DMS153 treated with DMSO at 0.1 percent for 48 hours (cell line): ENCODE data around the gene MYO5A.
"Not testable (repeated sequence)": the region's sequence is repeated elsewhere in the genome, so short reads cannot be mapped to it uniquely, and the experiment has no call there.

Source experiments
- DNase-seq: peaks from one replicate; lab custom pipeline; 2025; ENCODE audit not compliant: unreplicated experiment; lab: John Stamatoyannopoulos, UW

MYO5A gene

DNA sequence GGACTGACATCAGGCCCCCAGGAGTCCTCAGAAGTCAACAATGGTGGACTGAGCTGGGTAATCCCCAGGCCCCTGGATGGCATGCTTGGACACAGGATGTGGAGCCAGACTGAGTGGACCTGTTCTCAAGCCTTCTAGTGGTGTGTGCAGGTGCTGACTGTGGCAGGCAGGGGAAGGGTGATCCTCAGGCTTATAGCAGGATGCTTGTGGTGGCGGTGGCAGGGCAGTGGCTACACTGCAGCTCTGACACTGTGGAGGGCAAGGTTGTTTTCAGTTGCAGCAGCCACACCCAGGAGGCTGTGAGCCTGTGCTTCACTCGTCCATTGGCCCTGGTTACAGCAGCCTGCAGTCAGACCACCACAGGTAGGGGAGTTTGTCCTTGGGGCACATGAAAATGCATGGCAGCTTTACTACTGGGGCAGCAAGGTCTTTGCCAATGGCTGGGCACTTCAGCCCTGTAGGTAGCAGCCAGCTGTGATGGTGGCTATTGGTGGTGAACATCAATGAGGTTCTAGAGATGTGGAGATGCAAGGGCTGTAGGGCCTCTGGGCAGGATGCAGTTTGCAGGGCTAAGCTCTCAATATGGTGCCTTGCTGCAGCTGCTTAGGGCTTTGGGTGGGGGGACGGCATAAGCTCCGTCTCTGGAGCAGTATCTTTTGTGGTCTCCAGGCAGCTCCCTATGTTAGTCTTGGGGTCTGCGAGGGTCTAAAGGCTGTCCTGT is 17.5 kb upstream of the MYO5A start:
- DNase-seq: no peak

GRCh38 chr15:52540374-52541012 is 11.8 kb upstream of the MYO5A start:
- DNase-seq: no peak

DNA sequence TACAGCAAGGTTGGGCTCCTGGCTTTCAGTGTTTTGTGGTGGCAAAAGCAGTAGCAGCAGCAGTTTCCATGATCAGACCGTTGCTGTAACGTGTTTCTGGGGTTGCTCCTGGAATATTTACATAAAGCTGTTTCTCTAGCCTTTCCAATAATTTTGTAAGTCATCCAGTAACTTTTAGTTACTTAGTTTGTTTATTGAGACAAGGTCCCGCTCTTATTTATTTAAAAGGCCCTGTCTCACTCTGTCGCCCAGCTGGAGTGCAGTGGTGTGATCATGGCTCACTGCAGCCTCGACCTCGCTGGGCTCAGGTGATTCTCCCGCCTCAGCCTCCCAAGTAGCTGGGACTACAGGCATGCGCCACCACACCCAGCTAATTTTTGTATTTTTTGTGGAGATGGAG is 8.8 kb upstream of the MYO5A start:
- DNase-seq: no peak

- no peak for DNase-seq
These were observed 3.7 kb upstream of the MYO5A start for GRCh38 chr15:52532427-52532826.

DNA sequence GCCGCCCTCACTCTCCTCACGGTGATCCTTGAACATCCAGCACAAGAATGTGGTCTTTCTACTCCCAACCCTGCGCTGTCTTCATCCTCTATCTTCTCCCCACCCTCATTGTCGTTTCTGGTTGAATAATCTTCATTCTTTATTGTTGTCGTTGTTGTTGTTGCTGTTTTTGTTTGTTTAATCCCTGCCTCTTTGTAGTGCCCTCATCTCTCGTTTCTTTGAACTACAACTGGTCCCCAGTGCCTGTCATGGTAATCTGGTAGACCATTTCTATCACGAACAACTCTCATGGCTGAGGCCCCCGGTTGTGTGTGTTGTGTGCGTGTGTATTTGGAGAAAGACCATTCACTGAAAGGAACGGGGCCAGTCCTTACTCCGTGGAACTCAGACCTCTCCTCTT is 1.3 kb upstream of the MYO5A start:
- no peak for DNase-seq

DNA sequence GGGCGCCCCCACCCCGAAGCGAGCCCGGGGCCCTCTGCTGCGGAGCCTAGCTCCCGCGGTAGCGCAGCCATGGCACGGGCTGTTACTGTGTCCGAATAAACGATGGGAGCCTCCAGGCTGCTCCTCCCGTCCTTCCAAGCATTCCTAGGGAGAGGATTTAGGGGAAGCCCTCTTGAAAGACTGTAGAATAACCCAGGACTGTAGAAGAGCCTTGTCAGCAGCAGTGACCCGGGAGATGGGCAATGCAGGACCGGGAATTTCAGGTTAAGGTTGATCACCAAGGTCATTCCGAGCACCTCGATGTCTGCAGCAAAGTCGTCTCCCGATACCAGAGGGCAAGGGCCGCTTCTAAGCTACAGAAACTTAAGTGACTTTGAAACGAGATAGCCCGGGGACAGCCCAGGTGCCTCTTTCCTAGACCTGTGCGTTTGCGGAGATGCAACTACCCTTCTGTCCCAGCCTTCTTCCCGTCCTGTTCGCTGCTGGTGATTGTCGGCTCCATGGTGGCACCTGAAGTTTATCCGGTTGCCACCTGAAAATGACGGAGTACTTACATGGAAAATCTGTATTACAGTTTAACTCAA is 753 bp upstream of the MYO5A start:
- DNase-seq: no peak

GRCh38 chr15:52527911-52528563 is 643 bp downstream of the MYO5A start:
- DNase-seq: no peak

DNA sequence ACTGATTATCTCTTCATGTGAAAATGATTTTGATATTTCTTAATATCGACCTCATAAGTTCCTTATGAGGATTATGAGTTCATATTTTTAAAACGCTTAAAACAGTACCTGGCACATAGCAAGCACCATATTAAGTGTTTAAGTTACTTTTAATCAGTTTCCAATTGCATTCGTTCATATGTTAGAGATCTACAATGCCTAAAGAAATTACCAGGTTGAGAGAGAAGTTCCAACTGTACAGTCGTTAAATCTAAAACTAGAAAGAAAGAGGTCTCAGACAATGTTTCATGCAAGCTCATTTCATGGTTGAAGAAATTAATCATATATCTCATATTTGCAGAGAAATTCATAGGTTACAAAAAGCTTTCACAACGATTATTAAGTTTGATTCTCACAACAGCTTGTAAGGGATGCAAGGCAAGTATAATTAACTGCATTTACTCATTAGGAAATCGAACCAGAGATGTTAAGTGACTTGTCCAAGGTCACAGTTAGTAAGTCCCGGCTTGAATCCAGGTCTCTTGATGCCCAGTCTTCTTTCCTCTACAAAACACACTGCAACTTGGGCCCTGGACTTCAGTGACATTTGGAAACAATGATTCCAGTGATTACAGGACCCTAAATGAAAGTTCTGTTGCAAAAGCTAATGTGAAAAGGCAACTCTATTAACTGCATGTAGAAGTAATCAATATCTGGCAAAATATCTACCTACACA is 1.3 kb downstream of the MYO5A start:
- DNase-seq: no peak

GRCh38 chr15:52524223-52525136 is 4.2 kb downstream of the MYO5A start:
- DNase-seq: no peak

- no peak for DNase-seq
These were observed 5.0 kb downstream of the MYO5A start for GRCh38 chr15:52523647-52524046.

DNA sequence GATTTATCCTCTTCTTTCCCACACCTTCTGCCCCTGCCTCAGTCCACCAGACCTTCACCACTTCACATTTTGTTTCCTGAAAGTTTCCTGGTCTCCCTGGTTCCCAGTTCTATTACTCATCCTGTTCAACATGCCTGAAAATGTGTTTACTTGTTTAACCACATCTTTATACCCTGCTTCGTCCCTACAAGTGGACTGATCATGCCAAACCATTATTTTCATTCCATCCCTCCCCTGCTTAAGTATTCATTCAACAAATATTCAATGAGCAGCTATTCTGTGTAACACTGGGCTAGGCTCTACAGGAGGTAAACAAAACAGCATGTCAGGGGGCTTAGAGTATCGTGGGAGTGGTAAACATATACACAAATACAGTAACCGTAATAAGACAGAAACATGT is 5.5 kb downstream of the MYO5A start:
- no peak for DNase-seq

DNA sequence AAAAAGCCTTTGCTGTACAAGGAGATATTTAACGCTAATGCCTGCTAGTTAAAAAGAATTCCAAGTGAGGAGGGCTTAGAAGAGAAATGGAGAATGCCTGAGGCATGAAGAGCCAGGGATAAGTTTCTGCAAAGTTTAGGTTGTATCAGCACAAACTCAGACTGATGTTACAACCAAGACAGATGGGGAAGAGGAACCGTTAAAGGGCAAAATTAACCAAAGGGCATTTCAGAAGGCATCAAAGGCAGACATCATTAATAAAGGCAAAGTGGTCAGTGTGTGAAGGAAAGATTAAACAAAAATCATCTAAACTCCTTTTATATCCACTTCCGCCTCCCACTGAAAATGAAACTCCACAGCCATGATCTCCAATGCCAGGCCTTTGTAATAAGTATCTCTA is 7.0 kb downstream of the MYO5A start:
- DNase-seq: no peak

GRCh38 chr15:52520421-52520820 is 8.3 kb downstream of the MYO5A start:
- DNase-seq: no peak

DNA sequence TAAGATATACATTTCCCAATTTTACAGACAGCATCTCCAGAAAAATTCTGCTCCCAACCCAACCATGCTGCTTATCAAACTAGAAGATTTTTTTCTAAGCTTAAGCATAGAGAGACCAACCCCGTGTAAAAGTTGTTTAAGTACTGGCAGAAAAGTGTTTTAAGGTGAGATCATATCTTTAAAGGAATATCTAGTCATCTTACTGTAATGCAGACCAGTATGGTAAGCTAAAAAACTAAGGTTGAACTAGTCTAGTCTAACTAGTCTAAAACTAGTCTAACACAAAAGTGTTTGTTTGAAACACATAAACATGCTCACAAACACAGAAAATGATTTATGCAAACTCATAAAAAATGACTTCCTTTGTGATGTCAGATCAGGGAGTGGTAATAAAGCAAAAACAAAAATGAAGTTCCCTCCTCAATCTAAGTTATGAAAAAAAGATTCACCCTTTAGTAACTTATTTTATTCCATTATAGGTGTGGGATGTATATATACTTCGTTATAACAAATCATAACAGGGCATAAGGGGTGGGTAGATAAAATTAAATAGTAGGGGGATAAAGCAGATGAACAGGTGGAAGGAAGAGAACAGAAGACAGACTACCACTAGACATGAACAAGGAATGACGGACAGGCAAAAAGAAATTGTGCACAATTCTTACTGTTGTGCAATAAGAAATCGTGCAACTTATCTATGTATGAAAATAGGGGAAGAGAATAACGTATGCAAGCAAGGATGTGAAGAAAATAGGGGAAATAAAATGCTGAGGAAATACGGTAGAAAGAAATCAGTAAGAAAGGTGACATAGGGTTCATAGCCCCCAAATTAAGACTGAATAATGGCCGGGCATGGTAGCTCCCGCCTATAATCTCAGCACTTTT is 10.0 kb downstream of the MYO5A start:
- no peak for DNase-seq

- no peak for DNase-seq
These were observed 11.7 kb downstream of the MYO5A start for GRCh38 chr15:52517014-52517413.

DNA sequence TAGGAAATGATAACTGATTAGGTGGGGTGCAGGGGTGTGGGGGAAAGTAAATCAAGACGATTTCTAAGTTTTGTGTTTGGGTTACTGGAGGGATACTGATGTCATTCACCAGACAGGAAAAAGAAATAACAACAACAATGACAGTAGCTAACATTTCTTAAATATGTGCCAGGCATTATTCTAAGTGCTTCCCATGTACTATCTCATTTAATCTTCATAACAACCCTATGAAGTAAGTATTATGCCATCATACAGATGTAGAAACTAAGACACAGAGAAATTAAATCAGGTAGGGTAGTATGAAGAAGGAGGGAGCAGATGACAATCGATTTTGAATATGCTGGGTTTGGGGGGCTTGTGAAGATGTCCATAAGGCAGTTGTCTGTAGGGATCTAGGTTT is 13.3 kb downstream of the MYO5A start:
- no peak for DNase-seq

DNA sequence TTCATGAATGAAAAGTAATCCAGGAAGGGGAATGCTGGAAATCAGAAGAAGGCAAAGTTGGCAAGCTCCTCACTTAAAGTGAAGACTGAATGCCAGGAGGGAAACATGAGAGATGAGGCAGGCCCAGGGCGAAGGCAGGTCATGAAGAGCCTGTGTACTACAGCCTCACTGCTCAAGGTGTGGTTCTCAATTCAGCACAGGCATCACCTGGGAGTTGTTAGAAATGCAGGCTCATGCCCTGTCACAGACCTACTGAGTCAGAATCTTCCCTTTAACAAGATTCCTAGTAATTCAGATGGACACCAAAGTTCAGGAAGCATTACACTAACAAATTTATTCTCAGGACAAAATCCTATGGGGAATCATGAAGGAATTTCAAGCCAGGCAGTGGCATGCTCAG is 14.2 kb downstream of the MYO5A start:
- no peak for DNase-seq

DNA sequence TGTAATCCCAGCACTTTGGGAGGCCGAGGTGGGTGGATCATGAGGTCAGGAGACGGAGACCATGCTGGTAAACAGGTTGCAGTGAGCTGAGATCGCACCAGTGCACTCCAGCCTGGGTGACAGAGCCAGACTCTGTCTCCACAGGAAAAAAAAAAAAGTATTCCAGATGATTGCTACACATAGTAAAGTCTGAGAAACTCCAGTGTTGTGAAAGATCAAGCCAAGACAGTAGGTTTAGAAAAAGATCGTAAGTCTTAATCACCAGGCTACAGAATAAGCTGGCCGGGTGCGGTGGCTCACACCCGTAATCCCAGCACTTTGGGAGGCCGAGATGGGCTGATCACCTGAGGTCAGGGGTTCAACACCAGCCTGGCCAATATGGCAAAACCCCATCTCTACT is 15.8 kb downstream of the MYO5A start:
- DNase-seq: not testable (repeated sequence)

- DNase-seq: no peak
These were observed 17.6 kb downstream of the MYO5A start for GRCh38 chr15:52511084-52511483.
